IPS-NIHi11 (cell line): Measurements from ENCODE around the gene ANKS1B.
A peak's percentile ranks its signal among the peaks of the same experiment; 100 is the strongest.

Experiments used
- DNase-seq: peaks from one replicate; pipeline ENCODE4 v3.0.0; 2012; ENCODE audit warnings: mixed read lengths, low spot score

The ANKS1B gene

DNA sequence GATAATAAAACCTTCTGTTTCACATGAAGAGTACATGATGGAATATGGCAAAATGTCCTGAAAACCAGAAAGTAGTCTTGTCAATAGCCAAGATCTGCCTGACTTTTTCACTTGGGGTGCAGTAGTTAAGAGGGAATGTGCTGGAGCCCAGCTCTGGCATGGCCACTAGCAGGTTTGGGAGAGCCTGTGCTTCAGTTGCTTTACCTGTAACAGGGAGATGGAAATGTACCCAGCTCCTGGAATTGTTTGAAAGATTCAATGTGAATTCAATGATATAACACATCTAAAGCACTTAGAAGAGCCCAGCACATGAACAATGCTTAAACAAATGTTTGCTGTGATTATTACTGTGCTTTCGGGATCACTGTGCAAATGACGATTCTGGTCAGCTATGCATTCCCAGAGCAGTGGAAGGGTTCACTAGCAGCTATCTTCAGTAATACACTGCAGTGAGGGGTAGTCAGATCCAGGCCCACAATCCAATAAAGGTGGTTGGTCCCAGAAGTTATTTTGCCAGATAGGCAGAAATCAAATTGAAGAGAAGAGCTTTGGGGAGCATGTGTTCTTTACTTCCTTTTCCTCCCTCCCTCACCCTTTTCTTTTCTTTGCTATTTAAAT, 1114.7 kb downstream of the ANKS1B start:
- no peak for DNase-seq

- DNase-seq = no peak
Observed at GRCh38 chr12:98868538-98868937, 1116.2 kb downstream of the ANKS1B start.

GRCh38 chr12:98868076-98868475, 1116.7 kb downstream of the ANKS1B start:
- DNase-seq = no peak

DNA sequence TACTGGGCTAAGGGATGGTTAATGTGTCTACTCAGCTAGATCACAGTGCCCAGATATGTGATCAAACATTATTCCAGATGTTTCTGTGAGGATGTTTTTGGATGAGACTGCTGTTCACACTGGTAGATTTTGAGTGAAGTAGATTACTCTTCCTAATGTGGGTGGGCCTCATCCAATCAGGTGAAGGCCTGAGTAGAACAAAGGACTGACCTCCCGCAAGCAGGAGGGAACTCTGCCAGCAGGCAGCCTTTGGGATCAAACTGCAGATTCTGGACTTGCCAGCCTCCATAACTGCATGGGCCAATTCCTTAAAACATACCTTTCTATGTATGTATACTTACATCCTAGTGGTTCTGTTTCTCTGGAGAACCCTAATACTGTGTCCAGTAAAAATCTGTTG, 1120.4 kb downstream of the ANKS1B start:
- DNase-seq = no peak

- DNase-seq = peak; percentile 39
Observed at GRCh38 chr12:98863167-98863566, 1121.6 kb downstream of the ANKS1B start.

- DNase-seq = no peak
Observed at GRCh38 chr12:98861251-98861650, 1123.5 kb downstream of the ANKS1B start.

- DNase-seq = peak; percentile 41
Observed at GRCh38 chr12:98856897-98857540, 1127.7 kb downstream of the ANKS1B start.

GRCh38 chr12:98852181-98852580, 1132.6 kb downstream of the ANKS1B start:
- no peak for DNase-seq

DNA sequence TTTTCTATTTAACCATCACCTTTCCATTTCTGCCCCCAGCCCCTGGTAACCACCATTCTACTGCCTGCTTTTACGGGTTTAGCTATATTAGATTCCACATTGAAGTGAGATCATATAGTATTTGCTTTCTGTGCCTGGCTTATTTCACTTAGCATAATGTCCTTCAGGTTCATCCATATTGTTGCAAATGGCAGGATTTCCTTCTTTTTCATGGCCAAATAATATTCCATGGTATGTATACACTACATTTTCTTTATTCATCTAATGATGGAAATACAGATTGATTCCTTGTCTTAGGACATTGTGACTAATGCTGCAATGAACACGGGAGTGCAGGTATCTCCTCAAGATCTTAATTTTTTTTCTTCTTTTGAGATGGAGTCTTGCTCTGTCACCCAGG, 1137.5 kb downstream of the ANKS1B start:
- DNase-seq = no peak

GRCh38 chr12:98845957-98846356, 1138.8 kb downstream of the ANKS1B start:
- DNase-seq = no peak

DNA sequence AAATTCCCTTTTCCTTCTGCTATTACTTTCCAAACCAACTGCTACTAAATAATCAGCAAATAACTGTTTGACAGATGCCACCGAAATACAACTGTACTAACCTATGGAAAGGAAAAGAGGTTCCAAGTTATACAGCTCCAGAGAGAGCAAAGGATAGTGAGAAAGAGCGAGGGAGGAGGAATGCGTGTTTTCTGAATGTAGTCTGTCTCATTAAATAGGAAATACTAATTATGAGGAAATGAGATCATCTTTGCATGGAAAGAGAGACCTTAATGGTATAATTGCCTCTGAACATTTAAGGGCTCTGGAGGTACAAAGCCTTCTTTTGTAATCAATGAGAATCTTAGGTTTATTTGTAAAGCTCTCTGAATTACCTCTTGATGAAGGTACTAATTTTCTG, 1144.4 kb downstream of the ANKS1B start:
- no peak for DNase-seq

DNA sequence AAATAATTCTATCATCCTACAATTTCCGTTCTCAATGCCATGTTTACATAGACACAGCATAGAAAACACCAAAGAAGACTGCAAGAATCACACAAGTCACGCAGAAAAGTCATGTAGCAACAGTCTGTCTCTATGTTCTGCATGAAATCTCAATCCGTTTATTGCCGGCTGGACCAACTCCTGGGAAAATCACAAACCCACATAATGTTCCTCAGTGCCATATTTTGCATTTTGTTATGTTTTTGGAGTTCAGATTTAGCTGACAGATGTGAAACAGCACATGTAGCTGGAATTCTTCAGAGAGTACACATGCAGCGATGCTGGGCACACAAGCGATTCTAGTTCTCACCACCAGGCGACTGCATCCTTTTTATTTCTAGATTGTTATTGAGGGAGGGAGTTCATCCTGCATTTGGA, 1146.5 kb downstream of the ANKS1B start:
- no peak for DNase-seq

- peak; percentile 64 for DNase-seq
Observed at GRCh38 chr12:98837134-98837752, 1147.5 kb downstream of the ANKS1B start.

DNA sequence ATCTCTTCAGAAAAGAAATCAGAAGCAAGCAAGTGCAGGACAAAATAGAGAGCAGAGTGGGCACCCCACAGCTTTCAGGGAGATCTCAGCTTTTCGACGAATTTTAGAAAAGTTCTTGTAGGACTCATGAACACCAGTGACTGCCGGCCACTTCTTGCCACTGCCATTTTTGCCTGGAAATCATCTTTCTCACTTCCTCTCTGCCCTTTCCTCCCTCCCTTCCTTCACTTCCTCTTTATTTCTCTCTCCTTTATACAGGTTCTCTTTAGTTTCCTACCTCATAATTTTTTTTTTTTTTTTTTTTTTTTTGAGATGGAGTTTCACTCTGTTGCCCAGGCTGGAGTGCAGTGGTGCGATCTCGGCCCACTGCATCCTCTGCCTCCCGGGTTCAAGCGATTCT, 1154.1 kb downstream of the ANKS1B start:
- DNase-seq = no peak

DNA sequence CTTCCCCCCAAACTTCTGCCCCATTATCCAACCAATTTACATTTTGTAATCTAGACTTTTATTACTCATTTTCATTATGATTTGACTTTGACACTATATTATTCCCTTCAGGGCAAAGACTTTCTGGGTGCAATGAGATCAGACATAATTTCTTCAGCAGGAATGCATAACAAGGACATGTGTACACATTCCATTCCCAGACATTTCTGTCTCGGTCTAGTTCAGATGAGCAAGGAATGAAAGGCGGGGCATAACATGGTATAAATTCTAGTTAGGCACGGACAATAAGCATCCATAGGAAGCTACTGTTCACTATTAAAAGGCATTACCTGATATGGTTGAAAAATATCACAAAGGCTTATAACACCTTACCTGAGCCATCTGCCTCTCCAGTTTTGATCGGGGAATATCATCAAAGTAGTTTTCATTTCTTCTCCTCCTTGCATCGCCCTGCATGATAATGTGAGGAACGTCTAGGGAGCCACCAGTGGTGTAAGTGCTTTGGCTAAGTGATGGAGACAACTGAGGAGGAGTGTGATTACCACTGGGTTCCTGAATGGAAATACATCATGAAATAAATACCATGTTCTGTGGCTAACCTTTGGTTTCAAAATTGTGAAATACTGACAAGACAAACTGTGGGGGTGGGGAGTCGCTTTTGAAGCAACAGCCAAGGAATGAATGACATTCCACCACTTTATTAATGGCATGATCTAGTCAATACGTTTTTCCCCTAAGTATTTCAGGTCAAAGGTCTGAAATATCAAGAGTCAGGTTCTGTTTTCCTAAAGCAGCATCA, 1155.7 kb downstream of the ANKS1B start:
- no peak for DNase-seq

DNA sequence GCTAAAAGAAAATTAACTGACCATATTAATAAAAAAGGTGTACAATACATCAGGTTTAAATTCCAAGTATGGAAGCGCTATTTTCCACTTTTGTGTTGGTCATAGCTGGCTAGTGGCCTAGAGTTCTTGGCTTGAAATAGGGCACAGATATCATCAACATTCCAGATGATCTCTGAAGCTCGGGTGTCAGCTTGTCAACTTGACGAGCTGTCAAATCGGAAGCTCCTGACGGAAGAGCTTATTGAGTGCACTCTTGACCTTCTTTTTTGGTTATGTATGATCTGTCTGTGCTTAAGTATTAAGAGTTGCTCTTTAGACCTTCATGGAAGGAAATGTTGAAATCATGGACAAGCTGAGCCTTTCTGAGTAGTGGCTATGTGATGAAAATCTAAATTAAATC, 1161.7 kb downstream of the ANKS1B start:
- DNase-seq = no peak

- DNase-seq = no peak
Observed at GRCh38 chr12:98821866-98822265, 1162.9 kb downstream of the ANKS1B start.

DNA sequence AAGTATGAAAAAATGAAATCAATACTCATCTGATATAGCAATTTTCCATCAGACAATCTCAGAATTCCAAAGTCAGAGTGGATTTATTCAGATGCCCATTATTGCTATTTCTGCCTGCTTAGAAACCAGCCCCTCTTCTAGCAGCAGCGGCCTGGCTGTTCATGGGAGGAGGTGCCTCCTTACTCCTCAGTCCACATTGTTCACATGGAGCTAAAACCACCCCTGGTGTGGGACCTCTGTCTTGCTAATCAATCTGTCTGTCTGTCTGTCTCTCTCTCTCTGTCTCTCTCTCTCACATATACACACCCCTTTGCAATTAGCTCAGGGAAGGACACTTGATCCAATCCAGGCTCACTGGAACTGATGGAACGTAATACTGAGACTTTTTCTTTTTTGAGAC, 1163.5 kb downstream of the ANKS1B start:
- DNase-seq = peak; percentile 26

DNA sequence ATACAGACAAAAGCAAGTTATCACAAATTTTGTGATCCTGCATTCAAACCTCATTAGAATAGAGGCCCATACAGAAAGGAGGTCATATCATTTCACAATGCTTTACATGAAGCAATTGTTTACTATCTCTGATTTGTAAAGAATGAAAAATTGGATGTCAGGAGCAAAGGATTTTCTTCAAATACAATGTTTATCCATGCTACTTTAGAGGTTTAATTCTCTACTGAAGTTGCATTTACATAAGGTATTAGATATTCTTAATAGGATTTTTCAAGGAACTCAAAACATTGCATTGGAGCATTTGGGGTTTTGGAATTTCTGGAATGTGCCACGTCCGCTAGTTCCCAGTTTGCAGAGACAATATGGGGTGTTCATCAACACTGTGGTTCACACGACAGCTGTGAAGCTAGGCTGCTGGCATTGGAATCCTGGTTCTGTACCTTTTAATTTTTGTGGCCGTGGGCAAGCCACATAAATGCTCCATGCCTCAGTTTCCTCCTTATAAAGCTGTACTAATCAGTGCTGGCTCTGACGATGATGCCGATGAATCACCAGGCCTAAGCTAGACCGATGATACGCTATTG, 1164.8 kb downstream of the ANKS1B start:
- DNase-seq = no peak

GRCh38 chr12:98819071-98819470, 1165.7 kb downstream of the ANKS1B start:
- DNase-seq = no peak

DNA sequence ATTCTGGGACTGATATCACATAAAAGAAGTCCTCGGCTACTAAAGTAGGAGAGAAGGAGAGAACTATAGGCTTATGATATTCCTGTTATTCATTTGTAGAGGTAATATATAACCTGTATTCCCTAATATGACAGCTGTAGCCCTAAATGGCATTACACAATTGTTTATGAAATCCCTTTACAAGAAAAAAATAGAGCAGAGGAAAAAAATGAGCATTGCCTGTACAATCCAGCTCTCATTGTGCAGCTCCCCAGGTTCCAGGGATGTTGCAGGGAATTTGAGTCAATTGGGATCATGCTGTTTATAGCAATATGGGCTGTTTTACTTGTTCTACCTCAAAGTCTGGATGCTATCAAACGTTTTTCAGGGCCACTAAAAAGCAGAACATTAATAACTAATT, 1166.5 kb downstream of the ANKS1B start:
- no peak for DNase-seq

DNA sequence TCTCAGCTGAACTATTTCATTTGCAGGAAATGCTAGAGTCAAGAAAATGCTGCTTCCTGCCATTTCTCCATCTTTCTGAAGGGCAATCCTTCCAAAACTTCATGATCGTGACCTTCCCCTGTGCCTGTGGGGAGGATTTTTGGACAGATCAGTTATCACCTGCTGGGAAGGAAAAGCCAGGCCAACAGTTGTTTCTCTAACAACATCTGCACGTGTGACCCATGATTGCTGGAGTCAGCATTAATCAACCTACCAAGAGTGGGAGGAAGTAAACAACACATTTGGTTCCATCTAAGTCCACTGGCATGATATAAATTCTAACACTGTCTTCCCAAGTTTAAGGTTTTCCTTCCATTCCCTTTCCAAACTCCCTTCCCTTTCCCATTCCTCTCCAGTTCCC, 1167.0 kb downstream of the ANKS1B start:
- DNase-seq = no peak
